IMR-90 (cell line): ENCODE results near the gene ELP6. TPM values are rescaled to one million over a fixed set of nuclear protein-coding genes. Genes with fewer than 3 reads are reported as not detected.

Source experiments
- ATAC-seq: fragments of 200-7000 bp; cut with Tn5 transposase; 2 replicates; pipeline ENCODE4 v1.9.1; 2020; ENCODE audit warnings: low read depth, mild to moderate bottlenecking, moderate library complexity
- BruUV-seq: library from RNA; stranded (reverse); fragments of 400-500 nt; replicated peaks from 2 replicates; lab custom pipeline; 2021; lab: Mats Ljungman, UMichigan
- CTCF ChIA-PET: fragments of 300-600 bp; formaldehyde crosslinking; extraction: SDS; loops from one replicate; lab custom pipeline; 2021; ENCODE audit warnings: antibody characterized with exemption; lab: Yijun Ruan, JAX
- POLR2A ChIA-PET: fragments of 300-600 bp; sonication (Branson Sonifier 250); formaldehyde crosslinking; loops from one replicate; lab custom pipeline; 2022; ENCODE audit warnings: antibody characterized with exemption; ENCODE audit not compliant: unreplicated experiment; lab: Charles Lee
- DNase-seq: peaks from one replicate; pipeline ENCODE4 v3.0.0; 2013
- H2AFZ ChIP-seq: replicated peaks from 2 replicates; pipeline ENCODE3; 2013; ENCODE audit warnings: low read length, mild to moderate bottlenecking; ENCODE audit not compliant: poor library complexity
- H2AK5ac ChIP-seq: 2 replicates; pipeline ENCODE4 v1.6.1; 2013; ENCODE audit warnings: low read depth, low read length, inconsistent platforms
- H2AK9ac ChIP-seq: replicated peaks from 2 replicates; pipeline ENCODE3; 2013; ENCODE audit warnings: mild to moderate bottlenecking, low read depth, low read length, moderate library complexity; ENCODE audit not compliant: poor library complexity
- H2BK120ac ChIP-seq: 2 replicates; pipeline ENCODE4 v1.6.1; 2013; ENCODE audit warnings: low read depth, low read length, inconsistent platforms
- H2BK15ac ChIP-seq: 3 replicates; pipeline ENCODE4 v1.6.1; 2013; ENCODE audit warnings: low read depth, low read length, inconsistent platforms
- H2BK20ac ChIP-seq: 2 replicates; pipeline ENCODE4 v1.6.1; 2013; ENCODE audit warnings: low read depth, mild to moderate bottlenecking, inconsistent platforms, low read length, moderate library complexity
- H2BK5ac ChIP-seq: 2 replicates; pipeline ENCODE4 v1.6.1; 2013; ENCODE audit warnings: mild to moderate bottlenecking, low read depth, low read length, inconsistent platforms; ENCODE audit not compliant: poor library complexity, severe bottlenecking
- H3K14ac ChIP-seq: replicated peaks from 2 replicates; pipeline ENCODE4 v1.6.1; 2013; ENCODE audit warnings: low read depth, low read length, inconsistent platforms
- H3K18ac ChIP-seq: 2 replicates; pipeline ENCODE4 v1.6.1; 2013; ENCODE audit warnings: low read depth, low read length, control low read depth
- H3K23ac ChIP-seq: 2 replicates; pipeline ENCODE4 v1.6.1; 2013; ENCODE audit warnings: low read depth, low read length, inconsistent platforms
- H3K27ac ChIP-seq: 2 replicates; pipeline ENCODE4 v1.5.1; 2013; ENCODE audit warnings: mild to moderate bottlenecking, control low read depth, low read length; ENCODE audit not compliant: insufficient read depth
- H3K27me3 ChIP-seq: 2 replicates; pipeline ENCODE4 v1.6.1; 2013; ENCODE audit warnings: low read length; ENCODE audit not compliant: control insufficient read depth, insufficient read depth
- H3K36me3 ChIP-seq: 2 replicates; pipeline ENCODE4 v1.6.1; 2013; ENCODE audit warnings: low read length, mixed read lengths; ENCODE audit not compliant: control insufficient read depth, insufficient read depth
- H3K4ac ChIP-seq: 2 replicates; pipeline ENCODE4 v1.6.1; 2013; ENCODE audit warnings: low read depth, low read length, inconsistent platforms
- H3K4me1 ChIP-seq: 2 replicates; pipeline ENCODE4 v1.6.1; 2013; ENCODE audit warnings: low read length, mixed read lengths; ENCODE audit not compliant: control insufficient read depth, insufficient read depth
- H3K4me2 ChIP-seq: 2 replicates; pipeline ENCODE4 v1.6.1; 2013; ENCODE audit warnings: low read depth, mild to moderate bottlenecking, control low read depth, low read length, moderate library complexity
- H3K4me3 ChIP-seq: 2 replicates; pipeline ENCODE4 v1.5.1; 2013; ENCODE audit warnings: low read depth, mild to moderate bottlenecking, control low read depth, low read length, moderate library complexity; ENCODE audit not compliant: insufficient read depth
- H3K56ac ChIP-seq: 2 replicates; pipeline ENCODE4 v1.6.1; 2013; ENCODE audit warnings: low read length, inconsistent platforms; ENCODE audit not compliant: insufficient read depth; ENCODE audit errors: extremely low read depth
- H3K79me1 ChIP-seq, 2 experiments: 2 replicates each; pipeline ENCODE4 v1.6.1; 2013; ENCODE audit warnings: low read length in 2 of 2, inconsistent platforms in 1 of 2, low read depth in 1 of 2
- H3K9ac ChIP-seq: 2 replicates; pipeline ENCODE4 v1.6.1; 2013; ENCODE audit warnings: low read depth, low read length, control low read depth
- H3K9me1 ChIP-seq: 2 replicates; pipeline ENCODE4 v1.6.1; 2013; ENCODE audit warnings: low read length, inconsistent platforms; ENCODE audit not compliant: insufficient read depth
- H3K9me3 ChIP-seq: 2 replicates; pipeline ENCODE4 v1.6.1; 2013; ENCODE audit warnings: low read length; ENCODE audit not compliant: control insufficient read depth, insufficient read depth
- H4K20me1 ChIP-seq: 2 replicates; pipeline ENCODE4 v1.6.1; 2013; ENCODE audit warnings: low read length, inconsistent platforms; ENCODE audit not compliant: insufficient read depth
- H4K5ac ChIP-seq: 2 replicates; pipeline ENCODE4 v1.6.1; 2013; ENCODE audit warnings: mild to moderate bottlenecking, low read depth, low read length, control low read depth
- H4K8ac ChIP-seq, 2 experiments: 2 replicates each; pipeline ENCODE4 v1.6.1; 2013; ENCODE audit warnings: low read depth in 2 of 2, low read length in 2 of 2, control low read depth in 1 of 2, inconsistent platforms in 1 of 2
- H4K91ac ChIP-seq: 2 replicates; pipeline ENCODE4 v1.6.1; 2013; ENCODE audit warnings: low read depth, low read length, inconsistent platforms; ENCODE audit not compliant: insufficient read depth
- BHLHE40 ChIP-seq: fragments of 150-350 bp; IDR thresholded peaks from 2 replicates; pipeline ENCODE4 v1.6.1; 2016; ENCODE audit warnings: mild to moderate bottlenecking, low read depth, low read length
- CEBPB ChIP-seq: IDR thresholded peaks from 2 replicates; pipeline ENCODE4 v1.6.1; 2012; ENCODE audit warnings: low read depth, low read length, improper control_type of control experiment
- CHD1 ChIP-seq: IDR thresholded peaks from 2 replicates; pipeline ENCODE4 v1.6.1; 2012; ENCODE audit warnings: low read depth, low read length, improper control_type of control experiment
- CTCF ChIP-seq: conservative IDR thresholded peaks from 2 replicates; pipeline ENCODE4 v1.5.1; 2012; ENCODE audit warnings: mild to moderate bottlenecking, low read depth, low read length, improper control_type of control experiment
- FOS ChIP-seq: fragments of 150-350 bp; IDR thresholded peaks from 2 replicates; pipeline ENCODE4 v1.6.1; 2016; ENCODE audit warnings: low read depth, low read length
- MAFK ChIP-seq: IDR thresholded peaks from 2 replicates; pipeline ENCODE4 v1.6.1; 2012; ENCODE audit warnings: low read depth, low read length, improper control_type of control experiment
- MAZ ChIP-seq: IDR thresholded peaks from 2 replicates; pipeline ENCODE4 v1.6.1; 2012; ENCODE audit warnings: low read depth, mild to moderate bottlenecking, low read length, improper control_type of control experiment, moderate library complexity, borderline replicate concordance
- MXI1 ChIP-seq: IDR thresholded peaks from 2 replicates; pipeline ENCODE4 v1.6.1; 2012; ENCODE audit warnings: low read depth, mild to moderate bottlenecking, low read length, moderate library complexity, borderline replicate concordance
- NFE2L2 ChIP-seq: fragments of 150-350 bp; IDR thresholded peaks from 2 replicates; pipeline ENCODE4 v1.6.1; 2016; ENCODE audit warnings: low read depth, mild to moderate bottlenecking, low read length
- POLR2A ChIP-seq: IDR thresholded peaks from 2 replicates; pipeline ENCODE4 v1.6.1; 2012; ENCODE audit warnings: mild to moderate bottlenecking, low read depth, low read length
- RAD21 ChIP-seq: IDR thresholded peaks from 2 replicates; pipeline ENCODE4 v1.6.1; 2012; ENCODE audit warnings: low read length, improper control_type of control experiment
- RCOR1 ChIP-seq: IDR thresholded peaks from 2 replicates; pipeline ENCODE4 v1.6.1; 2012; ENCODE audit warnings: mild to moderate bottlenecking, low read length, improper control_type of control experiment; ENCODE audit not compliant: insufficient replicate concordance
- RFX5 ChIP-seq: IDR thresholded peaks from 2 replicates; pipeline ENCODE4 v1.8.0; 2012; ENCODE audit warnings: low read depth, mild to moderate bottlenecking, low read length, moderate library complexity
- SMC3 ChIP-seq: fragments of 150-350 bp; IDR thresholded peaks from 2 replicates; pipeline ENCODE4 v1.6.1; 2016; ENCODE audit warnings: low read depth, mild to moderate bottlenecking, antibody characterized with exemption, low read length, moderate library complexity
- WGBS, 2 experiments: methylation state at CpG; one replicate each; pipeline versions ENCODE4 v1.1.5 to v1.1.7; 2013; ENCODE audit warnings: missing lambda C conversion rate in 2 of 2; ENCODE audit not compliant: insufficient read length in 1 of 2; ENCODE audit errors: extremely low coverage in 2 of 2; 5-methylcytosine and 5-hydroxymethylcytosine counted together
- dilution Hi-C: fragments of 300-500 bp; cut with HindIII; formaldehyde crosslinking; loops from one replicate; pipeline ENCODE4 v1.14.3; 2018; ENCODE audit warnings: low sequenced_read_pairs; ENCODE audit not compliant: unreplicated experiment
- in situ Hi-C: fragments of 300-500 bp; cut with MboI; formaldehyde crosslinking; loops from 3 replicates; pipeline ENCODE4 v1.14.3; 2019; ENCODE audit warnings: low sequenced_read_pairs, inconsistent platforms, mixed read lengths
- intact Hi-C: fragments of 100-400 bp; cut with micrococcal nuclease; formaldehyde crosslinking; loops from 2 replicates; pipeline ENCODE4 v1.10.0; 2022
- polyA plus RNA-seq, 3 experiments: library from polyadenylated mRNA; depleted of rRNA; stranded (reverse); fragments of >200 nt; gene quantifications; 2 replicates each; pipeline ENCODE4 v1.2.3, GENCODE V29; 2012; ENCODE audit warnings: low replicate concordance in 1 of 3
- total RNA-seq: library from RNA; depleted of rRNA; stranded (reverse); fragments of >200 nt; gene quantifications from 2 replicates; pipeline ENCODE4 v1.2.3, GENCODE V29; 2012
- TF ChIP-seq, protein P1 (sequence below): fragments of 150-350 bp; IDR thresholded peaks from 2 replicates; pipeline ENCODE4 v1.6.1; 2017; ENCODE audit warnings: mild to moderate bottlenecking, antibody characterized with exemption, low read length, low read depth
- TF ChIP-seq, protein P2 (sequence below): fragments of 150-350 bp; IDR thresholded peaks from 2 replicates; pipeline ENCODE4 v1.6.1; 2016; ENCODE audit warnings: low read depth, mild to moderate bottlenecking, low read length, moderate library complexity, borderline replicate concordance

Gene ELP6
- total and polyA plus RNA-seq, 2 of the 4 experiments (the other 2 are of a cell fraction), result 31.4 to 44.9 TPM

DNA sequence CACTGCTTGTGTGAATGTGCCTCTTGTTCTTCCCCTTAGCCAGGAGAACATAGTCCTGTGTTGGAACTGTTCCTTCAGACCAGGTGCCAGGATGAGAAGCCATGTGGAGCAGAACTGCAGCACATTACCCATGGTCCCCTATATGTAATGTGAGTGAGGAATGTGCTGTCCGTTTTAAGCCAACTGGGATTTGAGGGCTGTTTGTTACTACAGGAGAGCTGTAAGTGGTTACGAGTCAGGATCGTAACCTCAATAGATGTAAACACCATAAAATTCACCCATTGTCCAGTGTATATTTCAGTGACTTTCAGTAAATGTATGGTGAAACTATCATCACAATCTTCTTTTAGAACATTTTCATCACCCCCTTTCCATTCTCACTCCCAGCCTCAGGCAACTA, 27.7 kb downstream of the ELP6 start:
- ATAC-seq, result peak; percentile 67

More for the DNA sequence above, 27.7 kb downstream of the ELP6 start:
- Histone ChIP-seq H3K4me3 (no peak overlapping the region), H2BK15ac (no peak overlapping the region), H2AK5ac (peak overlapping the region; percentile 33; the same call in 1 of the 2 replicates), H3K23ac (no peak overlapping the region), H4K91ac (no peak overlapping the region), H2BK20ac (no peak overlapping the region), H3K4ac (no peak overlapping the region), H2AFZ (no peak overlapping the region), H3K14ac (0 out of 2 replicates have a peak overlapping the region, but pooled peaks have one; percentile 68), H2AK9ac (peak overlapping the region; percentile 50), H3K56ac (no peak overlapping the region), H4K5ac (no peak overlapping the region), H3K9ac (no peak overlapping the region), H3K36me3 (0 out of 2 replicates have a peak, but pooled peaks cover 1% of the 10 kb centered on the region), H4K20me1 (no peaks in the 10 kb centered on the region), H2BK120ac (no peak overlapping the region), H3K27me3 (no peaks in the 10 kb centered on the region), H3K9me3 (no peaks in the 10 kb centered on the region), H3K27ac (no peak overlapping the region), H3K9me1 (peaks cover 9% of the 10 kb centered on the region), H4K8ac (no peak overlapping the region), H3K18ac (no peak overlapping the region), H2BK5ac (no peak overlapping the region), H3K4me1 (0 out of 2 replicates have a peak, but pooled peaks cover 1% of the 10 kb centered on the region), H3K4me2 (no peak overlapping the region), H3K79me1 (0 out of 4 replicates have a peak, but pooled peaks cover 0 to 3% of the 10 kb centered on the region in 2 experiments)
- intact Hi-C loops, result no loop called here
- in situ Hi-C loops, result no loop called here
- dilution Hi-C loops, result no loop called here
- WGBS, 2 experiments, result no CpG with 5 or more reads among the region's 3 CpGs
- ChIA-PET CTCF (interaction anchor here (1.1 kb wide), 1 partner anchor 20 kb away, joined by 5 read pairs; no protein-coding TSS in a partner anchor), POLR2A (no interaction called here)
- DNase-seq, result peak; percentile 66
- no TSS peak for BruUV-seq
- TF ChIP-seq RFX5, result no peak
- TF ChIP-seq BHLHE40, result no peak
- TF ChIP-seq CEBPB, result no peak
- TF ChIP-seq FOS, result no peak
- TF ChIP-seq MAFK, result no peak
- TF ChIP-seq SMC3, result no peak
- no peak for TF ChIP-seq MAZ
- TF ChIP-seq, protein P1, sequence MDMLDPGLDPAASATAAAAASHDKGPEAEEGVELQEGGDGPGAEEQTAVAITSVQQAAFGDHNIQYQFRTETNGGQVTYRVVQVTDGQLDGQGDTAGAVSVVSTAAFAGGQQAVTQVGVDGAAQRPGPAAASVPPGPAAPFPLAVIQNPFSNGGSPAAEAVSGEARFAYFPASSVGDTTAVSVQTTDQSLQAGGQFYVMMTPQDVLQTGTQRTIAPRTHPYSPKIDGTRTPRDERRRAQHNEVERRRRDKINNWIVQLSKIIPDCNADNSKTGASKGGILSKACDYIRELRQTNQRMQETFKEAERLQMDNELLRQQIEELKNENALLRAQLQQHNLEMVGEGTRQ, result no peak
- no peak for TF ChIP-seq CTCF
- no peak for TF ChIP-seq POLR2A
- TF ChIP-seq RAD21, result no peak
- no peak for TF ChIP-seq MXI1
- no peak for TF ChIP-seq NFE2L2
- TF ChIP-seq, protein P2, sequence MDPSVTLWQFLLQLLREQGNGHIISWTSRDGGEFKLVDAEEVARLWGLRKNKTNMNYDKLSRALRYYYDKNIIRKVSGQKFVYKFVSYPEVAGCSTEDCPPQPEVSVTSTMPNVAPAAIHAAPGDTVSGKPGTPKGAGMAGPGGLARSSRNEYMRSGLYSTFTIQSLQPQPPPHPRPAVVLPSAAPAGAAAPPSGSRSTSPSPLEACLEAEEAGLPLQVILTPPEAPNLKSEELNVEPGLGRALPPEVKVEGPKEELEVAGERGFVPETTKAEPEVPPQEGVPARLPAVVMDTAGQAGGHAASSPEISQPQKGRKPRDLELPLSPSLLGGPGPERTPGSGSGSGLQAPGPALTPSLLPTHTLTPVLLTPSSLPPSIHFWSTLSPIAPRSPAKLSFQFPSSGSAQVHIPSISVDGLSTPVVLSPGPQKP, result no peak
- TF ChIP-seq CHD1, result no peak
- no peak for TF ChIP-seq RCOR1
